H1 (cell line): ENCODE results near the gene APOA4. TPM values are rescaled to one million over a fixed set of nuclear protein-coding genes. Genes with fewer than 3 reads are reported as not detected.

Experiments
- BRCA1 ChIP-seq: IDR thresholded peaks from 2 replicates; pipeline ENCODE4 v1.6.1; 2012; ENCODE audit warnings: low read depth, low read length, improper control_type of control experiment
- GTF2F1 ChIP-seq: IDR thresholded peaks from 2 replicates; pipeline ENCODE4 v1.6.1; 2012; ENCODE audit warnings: low read depth, low read length, improper control_type of control experiment, borderline replicate concordance
- KDM1A ChIP-seq: fragments of 200-600, 300-600 bp; sonication (generic); IDR thresholded peaks from 2 replicates; pipeline ENCODE4 v1.7.1; 2016; ENCODE audit warnings: mild to moderate bottlenecking, low read length, borderline replicate concordance
- POLR2AphosphoS5 ChIP-seq: IDR thresholded peaks from 2 replicates; pipeline ENCODE4 v1.6.1; 2011; ENCODE audit warnings: low read depth, low read length
- TAF1 ChIP-seq: IDR thresholded peaks from 2 replicates; pipeline ENCODE4 v1.6.1; 2011; ENCODE audit warnings: mild to moderate bottlenecking, low read depth, low read length
- polyA plus RNA-seq, 7 experiments: library from polyadenylated mRNA; depleted of rRNA in 3 of 7; stranded (reverse) in 5 of 7; unstranded in 2 of 7; fragments of >200 nt in 5 of 7; fragments of 200-250 nt in 2 of 7; gene quantifications; 1 replicate in 5 of 7; 2 replicates in 1 of 7; 4 replicates in 1 of 7; pipeline versions ENCODE4 v1.2.1 to v1.2.3, GENCODE V29; 2011 to 2013; ENCODE audit warnings: missing spikeins in 2 of 7, mixed read lengths in 2 of 7
- total RNA-seq: library from RNA; stranded (reverse); fragmentation: NEBNext Ultra II Directional; extraction: Animal tissue kit (Norgen Biotek cat#: 25700); gene quantifications from 2 replicates; pipeline ENCODE4 v1.2.1, GENCODE V29; 2021

The APOA4 gene
- total and polyA plus RNA-seq, 2 of the 8 experiments (the other 6 are each of a cell fraction or from before 2014, with no cell fraction given): not detected

DNA sequence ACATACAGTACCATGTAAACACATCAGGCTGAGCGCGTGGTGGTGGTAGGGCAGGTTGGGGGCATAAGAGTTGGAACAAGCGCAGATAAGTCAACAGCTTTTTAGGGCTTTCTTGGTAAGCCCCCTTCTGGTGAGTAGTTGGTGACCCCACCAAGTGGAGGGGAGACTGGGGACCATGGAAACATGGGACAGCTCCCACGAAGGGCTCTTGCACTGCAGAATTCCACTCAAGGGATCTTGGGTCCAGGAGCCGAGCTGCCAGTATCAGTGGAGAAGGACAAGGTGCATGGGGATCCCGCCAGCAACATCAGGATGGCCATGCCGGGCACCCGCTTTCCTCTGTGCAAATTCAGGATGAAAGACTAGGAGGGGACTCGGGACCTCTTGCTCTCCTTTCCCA lies 20.6 kb upstream of the APOA4 start (continued):
- no peak for TF ChIP-seq KDM1A
- no peak for TF ChIP-seq GTF2F1
- no peak for TF ChIP-seq POLR2AphosphoS5
- TF ChIP-seq BRCA1: no peak
- no peak for TF ChIP-seq TAF1
- TF ChIP-seq, all 59 proteins: peak for 0
